H1 (cell line): ENCODE results near the gene RPS26. TPM values are rescaled to one million over a fixed set of nuclear protein-coding genes. Genes with fewer than 3 reads are reported as not detected.

Experiments used
- FOSL1 ChIP-seq: IDR thresholded peaks from 2 replicates; pipeline ENCODE4 v1.6.1; 2011; ENCODE audit warnings: mild to moderate bottlenecking, low read depth, low read length, moderate library complexity; ENCODE audit not compliant: insufficient read depth
- JUND ChIP-seq: IDR thresholded peaks from 2 replicates; pipeline ENCODE4 v1.6.1; 2011; ENCODE audit warnings: mild to moderate bottlenecking, improper control_type of control experiment, low read length
- polyA plus RNA-seq, 7 experiments: library from polyadenylated mRNA; depleted of rRNA in 3 of 7; stranded (reverse) in 5 of 7; unstranded in 2 of 7; fragments of >200 nt in 5 of 7; fragments of 200-250 nt in 2 of 7; gene quantifications; 1 replicate in 5 of 7; 2 replicates in 1 of 7; 4 replicates in 1 of 7; pipeline versions ENCODE4 v1.2.1 to v1.2.3, GENCODE V29; 2011 to 2013; ENCODE audit warnings: missing spikeins in 2 of 7, mixed read lengths in 2 of 7
- total RNA-seq: library from RNA; stranded (reverse); fragmentation: NEBNext Ultra II Directional; extraction: Animal tissue kit (Norgen Biotek cat#: 25700); gene quantifications from 2 replicates; pipeline ENCODE4 v1.2.1, GENCODE V29; 2021

Gene RPS26
- total and polyA plus RNA-seq, 2 of the 8 experiments (the other 6 are each of a cell fraction or from before 2014, with no cell fraction given) = 53.4 to 1,922 TPM

- no peak for TF ChIP-seq FOSL1
- TF ChIP-seq JUND = no peak
These were observed 44.4 kb downstream of the RPS26 start (continued) for GRCh38 chr12:56086096-56086495.
